A673 (cell line): Measurements from ENCODE around the gene FGFR2.

ENCODE experiments used
- EZH2 ChIP-seq: fragments of 200-600 bp; sonication (generic); IDR thresholded peaks from 2 replicates; pipeline ENCODE4 v1.6.1; 2017; ENCODE audit warnings: borderline replicate concordance, low read depth, mild to moderate bottlenecking, mixed read lengths, antibody characterized with exemption, low read length; ENCODE audit not compliant: poor library complexity, severe bottlenecking
- TF ChIP-seq, protein P1 (sequence below): fragments of 300-800, 200-600 bp; sonication (generic); conservative IDR thresholded peaks from 2 replicates; pipeline ENCODE4 v1.5.1; 2017; ENCODE audit warnings: low read depth, mild to moderate bottlenecking, antibody characterized with exemption, low read length, moderate library complexity, mixed read lengths

- TF ChIP-seq, protein P1, sequence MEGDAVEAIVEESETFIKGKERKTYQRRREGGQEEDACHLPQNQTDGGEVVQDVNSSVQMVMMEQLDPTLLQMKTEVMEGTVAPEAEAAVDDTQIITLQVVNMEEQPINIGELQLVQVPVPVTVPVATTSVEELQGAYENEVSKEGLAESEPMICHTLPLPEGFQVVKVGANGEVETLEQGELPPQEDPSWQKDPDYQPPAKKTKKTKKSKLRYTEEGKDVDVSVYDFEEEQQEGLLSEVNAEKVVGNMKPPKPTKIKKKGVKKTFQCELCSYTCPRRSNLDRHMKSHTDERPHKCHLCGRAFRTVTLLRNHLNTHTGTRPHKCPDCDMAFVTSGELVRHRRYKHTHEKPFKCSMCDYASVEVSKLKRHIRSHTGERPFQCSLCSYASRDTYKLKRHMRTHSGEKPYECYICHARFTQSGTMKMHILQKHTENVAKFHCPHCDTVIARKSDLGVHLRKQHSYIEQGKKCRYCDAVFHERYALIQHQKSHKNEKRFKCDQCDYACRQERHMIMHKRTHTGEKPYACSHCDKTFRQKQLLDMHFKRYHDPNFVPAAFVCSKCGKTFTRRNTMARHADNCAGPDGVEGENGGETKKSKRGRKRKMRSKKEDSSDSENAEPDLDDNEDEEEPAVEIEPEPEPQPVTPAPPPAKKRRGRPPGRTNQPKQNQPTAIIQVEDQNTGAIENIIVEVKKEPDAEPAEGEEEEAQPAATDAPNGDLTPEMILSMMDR: no peak
- TF ChIP-seq EZH2: no peak
Observed at GRCh38 chr10:121469797-121470606, 128.2 kb downstream of the FGFR2 start.
